GM12878 (cell line): ENCODE measurements around the gene XPNPEP2. TPM values are rescaled to one million over a fixed set of nuclear protein-coding genes. Genes with fewer than 3 reads are reported as not detected.

Source experiments
- ATAC-seq: fragments of 200-7000 bp; cut with Tn5 transposase; 3 replicates; pipeline ENCODE4 v1.9.1; 2020; ENCODE audit warnings: mild to moderate bottlenecking, moderate library complexity
- BruUV-seq: library from RNA; stranded (reverse); fragments of 400-500 nt; replicated peaks from 2 replicates; lab custom pipeline; 2021; lab: Mats Ljungman, UMichigan
- CTCF ChIA-PET: fragments of 300-600 bp; sonication (Branson Sonifier 250); formaldehyde crosslinking; extraction: SDS; loops from one replicate; lab custom pipeline; 2021; ENCODE audit warnings: inconsistent platforms; lab: Yijun Ruan, JAX
- POLR2A ChIA-PET: fragments of 350-600 bp; formaldehyde crosslinking; extraction: SDS; loops from one replicate; lab custom pipeline; 2021; ENCODE audit warnings: inconsistent platforms; lab: Charles Lee
- RAD21 ChIA-PET: fragments of 300-600 bp; sonication (Branson Sonifier 250); formaldehyde crosslinking; loops from one replicate; lab custom pipeline; 2023; ENCODE audit warnings: antibody characterized with exemption; ENCODE audit not compliant: unreplicated experiment; lab: Charles Lee
- SMC1A ChIA-PET: fragments of 300-600 bp; sonication (Branson Sonifier 250); formaldehyde crosslinking; loops from one replicate; lab custom pipeline; 2023; ENCODE audit not compliant: unreplicated experiment, uncharacterized antibody; lab: Charles Lee
- DNase-seq: peaks from one replicate; pipeline ENCODE4 v3.0.0-alpha.2; 2011; ENCODE audit warnings: low read depth, low spot score
- FAIRE-seq: peaks from 3 replicates; lab custom pipeline; 2011; peaks lifted over from hg19 to GRCh38; lab: Jason Lieb, UNC
- H2AFZ ChIP-seq: 2 replicates; pipeline ENCODE4 v1.6.0; 2011; ENCODE audit warnings: low read depth, low read length, control low read depth; ENCODE audit not compliant: control insufficient read depth
- H3K27ac ChIP-seq: 2 replicates; pipeline ENCODE4 v1.5.1; 2011; ENCODE audit warnings: control low read depth; ENCODE audit not compliant: control insufficient read depth, insufficient read depth
- H3K27me3 ChIP-seq, 2 experiments: replicated peaks in 1 of 2; 2 replicates each; pipeline versions ENCODE4 v1.6.0 to v1.6.1; 2011; ENCODE audit warnings: low read length in 1 of 2; ENCODE audit not compliant: control insufficient read depth in 2 of 2, insufficient read depth in 2 of 2
- H3K36me3 ChIP-seq, 2 experiments: 2 replicates each; pipeline ENCODE4 v1.5.1; 2011; ENCODE audit warnings: low read length in 1 of 2; ENCODE audit not compliant: control insufficient read depth in 2 of 2, insufficient read depth in 2 of 2
- H3K4me1 ChIP-seq: 2 replicates; pipeline ENCODE4 v1.6.1; 2011; ENCODE audit warnings: mild to moderate bottlenecking, low read length, moderate library complexity, mixed read lengths; ENCODE audit not compliant: control insufficient read depth, insufficient read depth
- H3K4me2 ChIP-seq: 2 replicates; pipeline ENCODE4 v1.6.0; 2011; ENCODE audit warnings: control low read depth; ENCODE audit not compliant: control insufficient read depth, insufficient read depth
- H3K4me3 ChIP-seq: fragments of 200-600 bp; sonication (generic); 2 replicates; pipeline ENCODE4 v1.5.1; 2016
- H3K79me2 ChIP-seq: 2 replicates; pipeline ENCODE4 v1.6.0; 2011; ENCODE audit warnings: low read length; ENCODE audit not compliant: control insufficient read depth, insufficient read depth
- H3K9ac ChIP-seq: 2 replicates; pipeline ENCODE4 v1.8.0; 2011; ENCODE audit warnings: low read length, control low read depth, mixed read lengths; ENCODE audit not compliant: control insufficient read depth, insufficient read depth
- H3K9me3 ChIP-seq: replicated peaks from 3 replicates; pipeline ENCODE4 v1.5.1; 2011; ENCODE audit warnings: mild to moderate bottlenecking, low read length; ENCODE audit not compliant: control insufficient read depth, insufficient read depth
- H4K20me1 ChIP-seq: 2 replicates; pipeline ENCODE4 v1.6.0; 2011; ENCODE audit not compliant: control insufficient read depth, insufficient read depth
- NBN ChIP-seq: fragments of 450-650 bp; IDR thresholded peaks from 2 replicates; pipeline ENCODE4 v1.6.1; 2016
- NFYB ChIP-seq: IDR thresholded peaks from 2 replicates; pipeline ENCODE4 v1.6.1; 2011; ENCODE audit warnings: low read depth, mild to moderate bottlenecking, low read length, improper control_type of control experiment, moderate library complexity; ENCODE audit not compliant: insufficient read depth
- WGBS: methylation state at CpG from one replicate; pipeline ENCODE4 v1.1.6; 2016; ENCODE audit warnings: low lambda C conversion rate; ENCODE audit not compliant: insufficient replicate concordance, insufficient coverage; ENCODE audit errors: missing lambda C conversion rate; 5-methylcytosine and 5-hydroxymethylcytosine counted together
- in situ Hi-C: fragments of 300-500 bp; cut with MboI; formaldehyde crosslinking; loops from 9 replicates; pipeline ENCODE4 v1.14.3; 2018; ENCODE audit warnings: mixed read lengths
- intact Hi-C: fragments of 100-400 bp; cut with micrococcal nuclease; formaldehyde crosslinking; loops from one replicate; pipeline ENCODE4 v1.14.2; 2022; ENCODE audit not compliant: unreplicated experiment
- polyA plus RNA-seq, 11 experiments: library from polyadenylated mRNA; depleted of rRNA in 4 of 11; unstranded in 6 of 11; stranded (reverse) in 5 of 11; fragments of >200 nt; fragmentation: Nextera tagmentation in 4 of 11; fragmentation: Illumina TruSeq in 1 of 11; extraction: Ambion mirVana in 4 of 11; extraction: Trizol in 1 of 11; gene quantifications; 1 replicate in 1 of 11; 2 replicates in 10 of 11; pipeline versions ENCODE4 v1.2.1 to v1.2.3, GENCODE V29; 2011 to 2016; ENCODE audit warnings: inconsistent platforms in 2 of 11, missing spikeins in 2 of 11, low read depth in 1 of 11
- total RNA-seq, 4 experiments: library from RNA; depleted of rRNA in 3 of 4; stranded (reverse); fragments of >200 nt in 3 of 4; fragmentation: Illumina TruSeq in 1 of 4; extraction: Trizol in 1 of 4; gene quantifications; 2 replicates each; pipeline versions ENCODE4 v1.2.1 to v1.2.3, GENCODE V29; 2013 to 2021

The XPNPEP2 gene
- total and polyA plus RNA-seq, 10 of the 15 experiments (the other 5 are each of a cell fraction or from before 2014, with no cell fraction given), result 0.04 to 0.37 (median 0.15) TPM

- RAD21 ChIA-PET, result interaction anchor here (1.6 to 3.0 kb wide), 2 partner anchors 11 to 43 kb away, joined by 3 to 11 read pairs; no protein-coding TSS in a partner anchor
Observed at GRCh38 chrX:129798456-129798855, 59.7 kb downstream of the XPNPEP2 start.

GRCh38 chrX:129798888-129799287 is 60.1 kb downstream of the XPNPEP2 start:
- 58% methylated on average over 5 of the region's 5 CpGs for WGBS
- Histone ChIP-seq H3K27me3 (no peaks in the 10 kb centered on the region), H3K4me1 (no peaks in the 10 kb centered on the region), H3K4me3 (no peak overlapping the region), H3K79me2 (no peaks in the 10 kb centered on the region), H3K36me3 (peaks cover 6 to 17% of the 10 kb centered on the region in 2 experiments; a peak in 3 of 4 replicates), H3K9ac (no peak overlapping the region), H2AFZ (no peak overlapping the region), H3K4me2 (no peak overlapping the region), H3K9me3 (no peaks in the 10 kb centered on the region), H3K27ac (no peak overlapping the region), H4K20me1 (no peaks in the 10 kb centered on the region)
- BruUV-seq, result no TSS peak
- ChIA-PET CTCF (no interaction called here), POLR2A (interaction anchor here (1.8 kb wide), 1 partner anchor 27 kb away, joined by 5 read pairs; no protein-coding TSS in a partner anchor), SMC1A (interaction anchor here (1.0 to 2.7 kb wide), 6 partner anchors 12 to 152 kb away, joined by 3 to 10 read pairs (median 3); no protein-coding TSS in a partner anchor), RAD21 (interaction anchor here (1.6 to 3.0 kb wide), 2 partner anchors 12 to 43 kb away, joined by 3 to 11 read pairs; no protein-coding TSS in a partner anchor)
- ATAC-seq (peak; percentile 38; the same call in 2 of the 3 replicates), DNase-seq (no peak), FAIRE-seq (no peak)
- in situ Hi-C loops, result no loop called here
- intact Hi-C loops, result no loop called here
- TF ChIP-seq NBN (no peak), NFYB (no peak)

More at GRCh38 chrX:129798456-129798855, 59.7 kb downstream of the XPNPEP2 start:
- Histone ChIP-seq H2AFZ (no peak overlapping the region), H4K20me1 (no peaks in the 10 kb centered on the region), H3K4me3 (no peak overlapping the region), H3K36me3 (peaks cover 11 to 19% of the 10 kb centered on the region in 2 experiments; a peak in 3 of 4 replicates), H3K4me2 (no peak overlapping the region), H3K4me1 (no peaks in the 10 kb centered on the region), H3K27ac (no peak overlapping the region), H3K79me2 (no peaks in the 10 kb centered on the region), H3K9ac (no peak overlapping the region)
- ATAC-seq, result peak; percentile 16; the same call in 2 of the 3 replicates
- BruUV-seq, result no TSS peak
- in situ Hi-C loops, result no loop called here
- WGBS, result 54% methylated on average over 3 of the region's 3 CpGs
- intact Hi-C loops, result no loop called here
- SMC1A ChIA-PET, result interaction anchor here (1.0 to 2.7 kb wide), 6 partner anchors 11 to 41 kb away, joined by 3 to 10 read pairs (median 3); no protein-coding TSS in a partner anchor
- POLR2A ChIA-PET, result interaction anchor here (1.8 kb wide), 1 partner anchor 27 kb away, joined by 5 read pairs; no protein-coding TSS in a partner anchor
- no peak for TF ChIP-seq NFYB
- TF ChIP-seq, all 136 proteins: peak for 0
- Histone ChIP-seq H3K27me3 (no peaks in the 10 kb centered on the region), H3K9me3 (no peaks in the 10 kb centered on the region)
- DNase-seq, result no peak
- FAIRE-seq, result no peak
- CTCF ChIA-PET, result interaction anchor here (1.1 kb wide), 1 partner anchor 11 kb away, joined by 3 read pairs; no protein-coding TSS in a partner anchor
